ENCODE data around the gene BMP3. TPM values are rescaled to one million over a fixed set of nuclear protein-coding genes. Genes with fewer than 3 reads are reported as not detected.

Gene BMP3
- total RNA-seq: 10 to 100 TPM in 1 of 3 donors, 1 to 10 TPM in 1, under 1 TPM in 1; 0.98 to 25.3 (median 2.6) TPM

- Histone ChIP-seq H3K4me1 (no peaks in the 10 kb centered on the region), H3K27me3 (peaks cover 0 to 52% of the 10 kb centered on the region in 2 donors), H3K4me3 (peak within 1 kb of the TSS; percentile 45 to 62 (median 48)), H3K27ac (no peak within 1 kb of the TSS), H3K36me3 (no peaks in the 10 kb centered on the region), H3K9me3 (no peaks in the 10 kb centered on the region)
- no peak for DNase-seq (ENCODE audit: low spot score in 2 of 2)
- TF ChIP-seq POLR2A (IDR thresholded peaks at IDR 0.05): no peak
- intact Hi-C loops (cut with DNase I; ENCODE audit: low total_unique reads): no loop called here
Measured at GRCh38 chr4:81030061-81030980, at the start of gene BMP3. BMP3 (plus strand) TSS chr4:81030708; CDS start chr4:81031285, 577 bp downstream.

GRCh38 chr4:80986011-80986410 is 44.5 kb upstream of the BMP3 start:
- TF ChIP-seq POLR2AphosphoS5 (IDR thresholded peaks at IDR 0.05) (no peak), CTCF (IDR thresholded peaks at IDR 0.05) (no peak)
- intact Hi-C loops (cut with DNase I; ENCODE audit: low total_unique reads): no loop called here
- no peak for DNase-seq (ENCODE audit: low spot score in 2 of 2)
- H3K4me3 ChIP-seq: no peak overlapping the region
- no peaks in the 10 kb centered on the region for H3K36me3 ChIP-seq
- H3K9me3 ChIP-seq: no peaks in the 10 kb centered on the region
- H3K4me1 ChIP-seq: no peaks in the 10 kb centered on the region
- H3K27me3 ChIP-seq: no peaks in the 10 kb centered on the region
- no peak overlapping the region for H3K27ac ChIP-seq

GRCh38 chr4:80989921-80990544 is 40.5 kb upstream of the BMP3 start:
- Histone ChIP-seq H3K4me3 (no peak overlapping the region), H3K27ac (no peak overlapping the region), H3K36me3 (no peaks in the 10 kb centered on the region), H3K9me3 (no peaks in the 10 kb centered on the region), H3K4me1 (no peaks in the 10 kb centered on the region), H3K27me3 (no peaks in the 10 kb centered on the region)
- intact Hi-C loops (cut with DNase I; ENCODE audit: low total_unique reads): loop anchor here (2.0 kb wide), 1 partner anchor 71 kb away; no protein-coding TSS in a partner anchor
- no peak for DNase-seq (ENCODE audit: low spot score in 2 of 2)
- TF ChIP-seq POLR2A (IDR thresholded peaks at IDR 0.05) (no peak), CTCF (IDR thresholded peaks at IDR 0.05) (peak; percentile 49 to 63 (median 55)), POLR2AphosphoS5 (IDR thresholded peaks at IDR 0.05) (no peak)

- no peaks in the 10 kb centered on the region for H3K9me3 ChIP-seq
- DNase-seq (ENCODE audit: low spot score in 2 of 2): no peak
- no peak for TF ChIP-seq CTCF (IDR thresholded peaks at IDR 0.05)
- TF ChIP-seq POLR2A (IDR thresholded peaks at IDR 0.05): no peak
- TF ChIP-seq POLR2AphosphoS5 (IDR thresholded peaks at IDR 0.05): no peak
- no peaks in the 10 kb centered on the region for H3K4me1 ChIP-seq
- no peaks in the 10 kb centered on the region for H3K27me3 ChIP-seq
- no peak overlapping the region for H3K4me3 ChIP-seq
- intact Hi-C loops (cut with DNase I; ENCODE audit: low total_unique reads): loop anchor here (2.0 kb wide), 1 partner anchor 70 kb away; no protein-coding TSS in a partner anchor
- no peaks in the 10 kb centered on the region for H3K36me3 ChIP-seq
- H3K27ac ChIP-seq: no peak overlapping the region
Measured at GRCh38 chr4:80990851-80991250, 39.7 kb upstream of the BMP3 start.

- no peak for TF ChIP-seq POLR2A (IDR thresholded peaks at IDR 0.05)
- no peak for TF ChIP-seq CTCF (IDR thresholded peaks at IDR 0.05)
- no peak for TF ChIP-seq POLR2AphosphoS5 (IDR thresholded peaks at IDR 0.05)
- intact Hi-C loops (cut with DNase I; ENCODE audit: low total_unique reads): no loop called here
- H3K27me3 ChIP-seq: no peaks in the 10 kb centered on the region
- no peaks in the 10 kb centered on the region for H3K36me3 ChIP-seq
- DNase-seq (ENCODE audit: low spot score in 2 of 2): no peak
- no peaks in the 10 kb centered on the region for H3K4me1 ChIP-seq
- no peak overlapping the region for H3K27ac ChIP-seq
- no peaks in the 10 kb centered on the region for H3K9me3 ChIP-seq
- no peak overlapping the region for H3K4me3 ChIP-seq
Measured at GRCh38 chr4:80999943-81000342, 30.6 kb upstream of the BMP3 start.

Data from breast epithelium (tissue), 4 donors.